ENCODE data around the gene BRIP1. TPM values are rescaled to one million over a fixed set of nuclear protein-coding genes. Genes with fewer than 3 reads are reported as not detected.

The BRIP1 gene
- total RNA-seq, 2 donors from 2014 or later: 1.3 to 3.9 TPM

GRCh38 chr17:61753696-61754095, 109.6 kb downstream of the BRIP1 start:
- Histone ChIP-seq H3K4me3 (no peak overlapping the region), H3K27me3 (replicated peaks; ENCODE audit: insufficient read depth) (no peaks in the 10 kb centered on the region), H3K27ac (no peak overlapping the region), H3K9me3 (no peaks in the 10 kb centered on the region), H3K36me3 (no peaks in the 10 kb centered on the region), H3K4me1 (replicated peaks) (no peaks in the 10 kb centered on the region)
- TF ChIP-seq POLR2A (IDR thresholded peaks at IDR 0.05) (no peak), POLR2AphosphoS5 (IDR thresholded peaks at IDR 0.05) (no peak)
- TF ChIP-seq, protein P1, sequence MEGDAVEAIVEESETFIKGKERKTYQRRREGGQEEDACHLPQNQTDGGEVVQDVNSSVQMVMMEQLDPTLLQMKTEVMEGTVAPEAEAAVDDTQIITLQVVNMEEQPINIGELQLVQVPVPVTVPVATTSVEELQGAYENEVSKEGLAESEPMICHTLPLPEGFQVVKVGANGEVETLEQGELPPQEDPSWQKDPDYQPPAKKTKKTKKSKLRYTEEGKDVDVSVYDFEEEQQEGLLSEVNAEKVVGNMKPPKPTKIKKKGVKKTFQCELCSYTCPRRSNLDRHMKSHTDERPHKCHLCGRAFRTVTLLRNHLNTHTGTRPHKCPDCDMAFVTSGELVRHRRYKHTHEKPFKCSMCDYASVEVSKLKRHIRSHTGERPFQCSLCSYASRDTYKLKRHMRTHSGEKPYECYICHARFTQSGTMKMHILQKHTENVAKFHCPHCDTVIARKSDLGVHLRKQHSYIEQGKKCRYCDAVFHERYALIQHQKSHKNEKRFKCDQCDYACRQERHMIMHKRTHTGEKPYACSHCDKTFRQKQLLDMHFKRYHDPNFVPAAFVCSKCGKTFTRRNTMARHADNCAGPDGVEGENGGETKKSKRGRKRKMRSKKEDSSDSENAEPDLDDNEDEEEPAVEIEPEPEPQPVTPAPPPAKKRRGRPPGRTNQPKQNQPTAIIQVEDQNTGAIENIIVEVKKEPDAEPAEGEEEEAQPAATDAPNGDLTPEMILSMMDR (IDR thresholded peaks at IDR 0.05): no peak
- 90% methylated on average over 1 of the region's 1 CpG for WGBS
- intact Hi-C loops (cut with DNase I): no loop called here
- DNase-seq (ENCODE audit: low spot score): no peak

GRCh38 chr17:61750656-61751055, 112.7 kb downstream of the BRIP1 start:
- DNase-seq (ENCODE audit: low spot score): no peak
- 88% methylated on average over 1 of the region's 1 CpG for WGBS
- Histone ChIP-seq H3K27me3 (replicated peaks; ENCODE audit: insufficient read depth) (no peaks in the 10 kb centered on the region), H3K27ac (no peak overlapping the region), H3K36me3 (no peaks in the 10 kb centered on the region), H3K4me3 (no peak overlapping the region), H3K4me1 (replicated peaks) (no peaks in the 10 kb centered on the region), H3K9me3 (no peaks in the 10 kb centered on the region)
- intact Hi-C loops (cut with DNase I): no loop called here
- TF ChIP-seq, protein P1 (IDR thresholded peaks at IDR 0.05): no peak
- TF ChIP-seq POLR2A (IDR thresholded peaks at IDR 0.05): no peak
- no peak for TF ChIP-seq POLR2AphosphoS5 (IDR thresholded peaks at IDR 0.05)

DNA sequence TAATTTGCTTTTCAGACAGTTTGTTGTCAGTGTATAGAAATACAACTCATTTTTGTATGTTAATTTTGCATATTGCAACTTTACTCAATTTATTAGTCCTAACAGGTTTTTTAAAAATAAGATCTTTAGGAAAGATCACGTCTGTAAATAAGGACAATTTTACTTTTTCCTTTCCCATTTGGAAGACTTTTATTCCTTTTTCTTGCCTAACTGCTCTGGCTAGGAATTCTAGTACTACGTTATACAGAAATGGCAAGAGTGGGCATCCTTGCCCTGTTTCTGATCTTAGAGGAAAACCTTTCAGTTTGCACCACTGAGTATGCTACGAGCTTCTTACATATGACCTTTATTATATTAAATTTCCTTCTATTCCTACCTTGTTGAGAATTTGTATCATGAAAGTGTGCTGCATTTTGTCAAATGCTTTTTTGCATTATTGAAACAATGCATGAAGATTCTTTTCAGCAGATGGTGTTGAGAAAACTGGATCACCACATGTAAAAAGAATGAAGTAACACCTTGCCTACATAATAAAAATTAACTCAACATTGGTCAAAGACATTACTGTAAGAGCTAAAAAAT, 113.4 kb downstream of the BRIP1 start:
- intact Hi-C loops (cut with DNase I): no loop called here
- no peak overlapping the region for H3K4me3 ChIP-seq
- H3K27me3 ChIP-seq (replicated peaks; ENCODE audit: insufficient read depth): no peaks in the 10 kb centered on the region
- H3K36me3 ChIP-seq: no peaks in the 10 kb centered on the region
- WGBS: 97% methylated on average over 3 of the region's 3 CpGs
- no peak overlapping the region for H3K27ac ChIP-seq
- no peak for TF ChIP-seq POLR2AphosphoS5 (IDR thresholded peaks at IDR 0.05)
- no peak for TF ChIP-seq POLR2A (IDR thresholded peaks at IDR 0.05)
- TF ChIP-seq, protein P1 (IDR thresholded peaks at IDR 0.05): no peak
- no peaks in the 10 kb centered on the region for H3K4me1 ChIP-seq (replicated peaks)
- no peak for DNase-seq (ENCODE audit: low spot score)
- H3K9me3 ChIP-seq: no peaks in the 10 kb centered on the region

GRCh38 chr17:61746248-61746985, 116.9 kb downstream of the BRIP1 start:
- Histone ChIP-seq H3K4me3 (no peak overlapping the region), H3K9me3 (no peaks in the 10 kb centered on the region), H3K36me3 (no peaks in the 10 kb centered on the region), H3K4me1 (replicated peaks) (no peaks in the 10 kb centered on the region), H3K27me3 (replicated peaks; ENCODE audit: insufficient read depth) (no peaks in the 10 kb centered on the region), H3K27ac (no peak overlapping the region)
- 95% methylated on average over 3 of the region's 3 CpGs for WGBS
- TF ChIP-seq POLR2AphosphoS5 (IDR thresholded peaks at IDR 0.05) (no peak), POLR2A (IDR thresholded peaks at IDR 0.05) (no peak)
- TF ChIP-seq, protein P1 (IDR thresholded peaks at IDR 0.05): no peak
- DNase-seq (ENCODE audit: low spot score): no peak
- intact Hi-C loops (cut with DNase I): no loop called here

GRCh38 chr17:61744804-61745203, 118.5 kb downstream of the BRIP1 start:
- no peaks in the 10 kb centered on the region for H3K4me1 ChIP-seq (replicated peaks)
- no peaks in the 10 kb centered on the region for H3K9me3 ChIP-seq
- TF ChIP-seq, protein P1 (IDR thresholded peaks at IDR 0.05): no peak
- TF ChIP-seq POLR2AphosphoS5 (IDR thresholded peaks at IDR 0.05): no peak
- TF ChIP-seq POLR2A (IDR thresholded peaks at IDR 0.05): no peak
- DNase-seq (ENCODE audit: low spot score): no peak
- intact Hi-C loops (cut with DNase I): no loop called here
- H3K4me3 ChIP-seq: no peak overlapping the region
- no peak overlapping the region for H3K27ac ChIP-seq
- no peaks in the 10 kb centered on the region for H3K27me3 ChIP-seq (replicated peaks; ENCODE audit: insufficient read depth)
- no peaks in the 10 kb centered on the region for H3K36me3 ChIP-seq

All from prostate gland (tissue), 2 donors.